GM04504 (cell line): Measurements from ENCODE around the gene SERTM2.
"Not testable (repeated sequence)": the region's sequence is repeated elsewhere in the genome, so short reads cannot be mapped to it uniquely, and the experiment has no call there.

Experiments used
- DNase-seq: peaks from one replicate; pipeline ENCODE4 v3.0.0-alpha.2; 2012; ENCODE audit warnings: low read depth

SERTM2 gene

GRCh38 chrX:111511477-111511876 lies at the start of gene SERTM2:
Gene SERTM2, plus strand, starts transcription at chrX:111511645. Its CDS starts 7,213 bp downstream, at chrX:111518858.
- no peak for DNase-seq

- no peak for DNase-seq
Measured at GRCh38 chrX:111465669-111466068, 45.8 kb upstream of the SERTM2 start.

GRCh38 chrX:111467896-111468295 lies 43.5 kb upstream of the SERTM2 start:
- DNase-seq = no peak

DNA sequence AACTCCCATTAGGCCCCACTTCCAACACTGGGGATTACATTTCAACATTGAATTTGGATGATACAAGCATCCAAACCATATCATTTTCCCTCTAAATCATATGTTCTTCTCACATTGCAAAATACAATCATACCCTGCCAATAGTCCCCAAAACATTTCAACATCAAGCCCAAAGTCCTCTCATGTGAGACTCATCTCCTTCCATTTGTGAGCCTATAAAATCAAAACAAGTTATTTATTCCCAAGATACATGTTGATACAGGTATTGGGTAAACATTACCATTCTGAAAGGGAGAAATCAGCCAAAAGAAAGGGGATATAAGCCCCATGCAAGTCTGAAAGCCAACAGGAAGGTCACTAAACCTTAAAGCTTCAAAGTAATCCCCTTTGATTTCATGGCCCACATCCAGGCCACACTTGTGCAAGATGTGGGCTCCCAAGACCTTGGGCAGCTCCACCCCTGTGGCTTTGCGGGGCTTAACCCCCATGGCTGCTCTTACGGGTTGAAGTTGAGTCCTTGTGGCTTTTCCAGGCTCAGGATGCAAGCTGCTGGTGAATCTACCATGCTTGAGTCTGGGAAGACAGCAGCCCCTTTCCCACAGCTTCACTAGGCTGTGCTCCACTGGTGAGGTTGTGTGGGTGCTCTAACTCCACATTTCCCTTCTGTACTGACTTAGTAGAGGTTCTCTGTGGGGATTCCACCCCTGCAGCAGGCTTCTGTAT lies 40.6 kb upstream of the SERTM2 start:
- DNase-seq = no peak

DNA sequence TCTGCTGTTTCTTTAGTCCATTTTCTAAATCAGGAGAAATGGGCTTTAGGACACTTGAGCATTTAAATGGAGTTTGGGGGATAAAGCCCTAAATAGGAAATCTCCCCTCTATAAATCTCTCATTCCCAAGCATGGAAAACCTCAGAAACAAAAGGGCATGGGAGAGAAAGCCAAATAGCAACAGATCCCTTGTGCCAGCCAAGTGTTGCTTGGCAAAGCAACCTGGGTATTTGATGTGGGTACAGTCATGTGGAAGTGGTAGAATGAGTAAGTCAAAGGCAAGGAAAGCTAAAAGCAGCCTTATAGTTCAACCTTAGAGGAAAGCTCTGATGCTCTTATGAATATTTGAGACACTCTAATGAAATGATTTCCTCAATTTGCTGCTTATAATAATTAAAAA lies 29.5 kb upstream of the SERTM2 start:
- no peak for DNase-seq

DNA sequence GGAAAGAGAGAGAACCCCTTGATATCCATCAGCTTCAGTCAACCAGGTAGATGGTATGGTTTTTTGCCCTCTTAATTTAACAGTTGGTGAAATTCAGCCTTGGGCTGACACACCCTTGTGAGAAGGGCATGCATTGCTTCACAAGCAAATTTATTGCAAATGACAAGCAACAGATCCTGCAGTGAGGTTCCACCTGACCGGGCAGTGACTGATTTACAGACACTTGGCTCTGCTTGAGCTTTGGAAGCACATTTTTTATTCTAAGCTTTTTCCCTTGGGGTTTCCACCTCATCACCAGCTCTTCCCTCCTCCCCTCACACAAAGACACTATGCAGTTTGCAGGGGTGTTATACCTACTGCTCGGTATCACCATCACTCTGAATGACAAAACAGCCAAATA lies 28.3 kb upstream of the SERTM2 start:
- no peak for DNase-seq

- DNase-seq = no peak
Measured at GRCh38 chrX:111483881-111484280, 27.6 kb upstream of the SERTM2 start.

- DNase-seq = no peak
Measured at GRCh38 chrX:111490688-111491087, 20.8 kb upstream of the SERTM2 start.

DNA sequence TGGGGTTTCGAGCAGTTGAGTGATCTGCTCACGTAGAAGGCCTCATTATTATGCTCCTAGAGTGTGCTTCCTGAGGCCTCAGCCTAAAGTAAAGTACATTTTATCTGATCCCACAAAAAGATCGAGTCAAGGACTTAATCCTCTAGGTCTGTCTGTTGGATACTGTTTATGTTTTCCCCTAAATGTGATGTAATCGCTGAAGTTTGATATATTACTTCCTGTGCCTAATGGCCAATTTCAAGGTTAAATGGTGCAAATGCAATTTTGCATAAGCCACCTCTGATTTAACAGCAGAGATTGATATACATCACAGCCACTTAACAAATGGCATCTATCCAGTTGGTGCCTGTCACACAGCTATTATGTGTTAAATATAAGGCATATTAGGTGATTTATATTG lies 19.4 kb upstream of the SERTM2 start:
- no peak for DNase-seq

GRCh38 chrX:111498538-111499103 lies 12.8 kb upstream of the SERTM2 start:
- no peak for DNase-seq

DNA sequence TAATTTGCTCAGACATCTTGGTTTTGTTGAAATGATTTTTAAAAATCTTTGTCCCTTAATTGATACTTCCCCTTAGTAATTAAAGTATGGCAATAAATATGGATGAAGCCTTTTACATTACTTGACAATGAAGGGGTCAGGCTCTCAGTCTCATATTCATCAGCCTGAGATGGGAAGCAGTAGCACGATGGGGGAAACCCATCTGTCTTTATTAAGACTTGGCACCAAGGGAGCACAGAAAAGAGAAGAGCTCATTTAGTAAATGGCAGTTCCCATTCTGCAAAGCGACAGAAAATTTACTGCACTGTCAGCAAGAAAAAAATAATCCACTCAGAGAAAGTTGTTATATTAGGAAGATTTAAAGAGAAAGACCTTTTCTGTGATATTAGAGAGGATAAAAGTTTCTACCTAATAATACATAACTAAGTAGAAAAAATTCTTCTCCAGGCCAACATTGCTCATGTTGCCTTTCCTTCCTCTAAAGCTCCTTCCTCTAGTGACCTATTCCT lies 7.9 kb upstream of the SERTM2 start:
- DNase-seq = no peak

- no peak for DNase-seq
Measured at GRCh38 chrX:111504941-111505340, 6.5 kb upstream of the SERTM2 start.

GRCh38 chrX:111505783-111506182 lies 5.7 kb upstream of the SERTM2 start:
- DNase-seq = no peak

GRCh38 chrX:111506826-111507225 lies 4.6 kb upstream of the SERTM2 start:
- no peak for DNase-seq

GRCh38 chrX:111507933-111508332 lies 3.5 kb upstream of the SERTM2 start:
- DNase-seq = no peak

DNA sequence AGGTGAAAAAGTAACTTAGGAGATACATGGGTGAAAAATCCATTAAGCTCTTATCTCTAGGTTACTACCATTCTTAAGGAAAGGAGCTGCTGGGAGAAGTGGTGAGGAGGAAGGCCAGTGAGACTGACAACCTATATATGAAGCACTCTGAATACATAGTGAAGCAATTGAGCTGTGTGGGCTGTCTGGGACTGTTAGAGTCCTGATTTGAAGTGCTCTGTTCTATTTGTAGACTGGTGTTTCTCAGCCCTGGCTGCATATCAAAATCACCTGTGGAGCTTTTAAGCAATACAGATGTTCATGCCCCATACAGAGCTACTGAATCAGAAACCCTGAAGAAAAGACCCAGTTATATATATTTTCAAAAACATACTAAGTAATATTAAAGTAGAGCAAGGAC lies 3.9 kb downstream of the SERTM2 start:
- DNase-seq = no peak

DNA sequence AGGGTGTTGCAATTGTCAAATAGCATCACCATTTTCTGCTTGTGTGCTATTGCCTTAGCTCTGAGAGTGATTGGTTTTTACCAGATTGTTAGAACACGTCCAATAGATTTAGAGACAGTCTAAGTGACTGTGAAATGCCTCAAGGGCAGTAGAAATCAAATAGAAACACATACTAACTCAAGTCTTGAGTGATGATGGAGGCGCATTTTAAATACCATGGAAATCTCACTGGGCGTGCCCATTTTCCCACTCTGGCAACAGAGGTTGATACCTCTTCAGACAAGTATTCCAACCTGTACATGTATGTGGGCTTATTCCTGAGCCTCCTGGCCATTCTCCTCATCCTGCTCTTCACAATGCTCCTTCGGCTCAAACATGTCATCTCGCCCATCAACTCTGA lies 7.2 kb downstream of the SERTM2 start:
- DNase-seq = no peak

DNA sequence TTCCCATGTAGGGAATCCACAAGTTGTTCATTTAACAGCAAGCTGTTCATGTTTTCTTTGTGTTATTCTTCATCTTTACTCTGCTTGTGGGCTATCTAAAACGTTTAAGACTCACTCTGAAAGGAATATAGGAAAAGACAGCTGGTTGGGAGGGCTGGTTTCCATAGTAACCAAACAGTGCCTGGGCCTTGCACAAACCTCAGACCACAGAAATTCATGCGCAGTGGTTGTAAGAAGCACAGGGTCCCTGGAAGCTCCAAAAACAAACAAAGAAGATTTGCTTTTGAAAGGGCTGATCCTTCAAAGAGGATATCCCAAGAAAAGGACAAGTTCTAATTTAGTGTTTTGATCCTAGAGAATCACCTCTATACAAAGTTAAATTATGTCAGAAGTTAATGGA lies 7.8 kb downstream of the SERTM2 start:
- DNase-seq = no peak

- DNase-seq = no peak
Measured at GRCh38 chrX:111520506-111520905, 9.1 kb downstream of the SERTM2 start.

GRCh38 chrX:111521169-111521568 lies 9.7 kb downstream of the SERTM2 start:
- no peak for DNase-seq

- DNase-seq = no peak
Measured at GRCh38 chrX:111543212-111543741, 31.8 kb downstream of the SERTM2 start.

- DNase-seq = not testable (repeated sequence)
Measured at GRCh38 chrX:111549235-111549634, 37.8 kb downstream of the SERTM2 start.

DNA sequence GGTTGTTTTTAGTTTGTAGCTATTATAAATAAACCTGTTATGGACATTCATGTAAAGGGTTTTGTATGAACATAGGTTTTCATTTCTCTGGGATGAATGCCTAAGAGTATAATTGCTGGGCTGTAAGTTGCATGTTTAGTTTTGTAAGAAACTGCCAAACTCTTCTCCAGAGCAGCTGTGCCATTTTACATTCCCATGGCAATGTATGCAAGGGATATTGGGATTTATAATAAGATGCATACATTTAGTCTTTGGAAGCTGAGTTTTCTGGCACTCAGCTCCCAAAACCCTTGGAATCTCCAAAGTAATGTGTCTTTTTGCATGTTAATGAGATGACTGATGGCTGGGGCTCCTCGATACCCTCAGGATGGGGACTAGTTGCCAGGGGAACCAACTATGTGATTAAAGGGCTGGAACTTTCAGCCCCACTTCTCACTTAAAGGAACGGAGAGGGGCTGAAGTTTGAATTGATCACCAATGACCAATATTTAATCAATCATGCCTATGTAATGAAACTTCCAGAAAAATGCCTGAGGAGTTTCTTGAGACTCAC lies 44.0 kb downstream of the SERTM2 start:
- no peak for DNase-seq
